Peyer's patch (tissue), 4 donors: ENCODE data around the gene ATPAF2. TPM values are rescaled to one million over a fixed set of nuclear protein-coding genes. Genes with fewer than 3 reads are reported as not detected.

ENCODE experiments used
- DNase-seq, 3 donors: peaks; one replicate each; pipeline ENCODE4 v3.0.0-alpha.2; 2017 to 2019
- H3K27ac ChIP-seq, 4 donors: fragments of 200-600 bp; sonication (generic); one replicate each; pipeline ENCODE4 v1.5.1; 2016 to 2019
- H3K27me3 ChIP-seq, 2 donors: fragments of 200-600 bp; sonication (generic); one replicate each; pipeline ENCODE4 v1.5.1; 2019
- H3K36me3 ChIP-seq, 3 donors: fragments of 200-600 bp; sonication (generic); one replicate each; pipeline ENCODE4 v1.5.1; 2016 to 2019
- H3K4me1 ChIP-seq, 4 donors: fragments of 200-600 bp; sonication (generic); one replicate each; pipeline ENCODE4 v1.5.1; 2016 to 2019
- H3K4me3 ChIP-seq, 4 donors: fragments of 200-600 bp; sonication (generic); 1 replicate in 3 of 4; 2 replicates in 1 of 4; pipeline ENCODE4 v1.5.1; 2016 to 2019; ENCODE audit warnings: mild to moderate bottlenecking in 1 of 4
- H3K9me3 ChIP-seq, 4 donors: fragments of 200-600 bp; sonication (generic); one replicate each; pipeline ENCODE4 v1.5.1; 2016 to 2019; ENCODE audit warnings: mild to moderate bottlenecking in 1 of 4
- POLR2A ChIP-seq, 2 donors: fragments of 450-650 bp; IDR thresholded peaks; one replicate each; pipeline ENCODE4 v1.5.1; 2017; ENCODE audit warnings: antibody characterized with exemption in 2 of 2, mild to moderate bottlenecking in 2 of 2, moderate library complexity in 2 of 2
- total RNA-seq, 4 donors: library from RNA; depleted of rRNA; stranded (reverse); fragments of >200 nt; gene quantifications; one replicate each; pipeline ENCODE4 v1.1.0, GENCODE V29; 2016
- TF ChIP-seq, protein P1 (sequence below), 6 experiments: fragments of 450-650 bp in 4 of 6; fragments of 200-600 bp in 2 of 6; sonication (generic) in 1 of 6; IDR thresholded peaks; one replicate each; pipeline ENCODE4 v1.5.1; 2017 to 2019; ENCODE audit warnings: antibody characterized with exemption in 6 of 6, mild to moderate bottlenecking in 3 of 6, moderate library complexity in 1 of 6

ATPAF2 gene
- total RNA-seq, 4 donors from 2014 or later, result 9.8 to 60.2 (median 29.7) TPM

DNA sequence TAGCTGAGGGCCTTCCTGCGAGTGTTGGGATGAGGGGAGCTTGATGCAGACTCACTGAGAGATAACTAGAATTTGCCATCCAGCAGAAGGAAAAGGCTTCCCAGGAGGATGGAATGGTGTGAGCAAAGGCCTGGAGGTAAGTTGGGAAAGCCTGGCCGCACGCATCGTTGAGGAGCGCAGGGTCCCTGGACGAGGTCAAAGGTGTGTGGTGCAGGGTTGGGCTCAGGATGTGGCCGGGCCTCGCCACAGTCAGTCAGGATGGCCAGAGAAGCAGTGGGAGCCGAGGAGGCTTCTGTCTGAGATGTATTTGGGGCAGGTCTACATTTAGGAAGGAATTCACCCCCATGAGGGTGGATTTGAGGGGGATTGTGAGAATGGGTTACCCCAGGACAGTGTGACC is 49.9 kb downstream of the ATPAF2 start:
- TF ChIP-seq, protein P1, sequence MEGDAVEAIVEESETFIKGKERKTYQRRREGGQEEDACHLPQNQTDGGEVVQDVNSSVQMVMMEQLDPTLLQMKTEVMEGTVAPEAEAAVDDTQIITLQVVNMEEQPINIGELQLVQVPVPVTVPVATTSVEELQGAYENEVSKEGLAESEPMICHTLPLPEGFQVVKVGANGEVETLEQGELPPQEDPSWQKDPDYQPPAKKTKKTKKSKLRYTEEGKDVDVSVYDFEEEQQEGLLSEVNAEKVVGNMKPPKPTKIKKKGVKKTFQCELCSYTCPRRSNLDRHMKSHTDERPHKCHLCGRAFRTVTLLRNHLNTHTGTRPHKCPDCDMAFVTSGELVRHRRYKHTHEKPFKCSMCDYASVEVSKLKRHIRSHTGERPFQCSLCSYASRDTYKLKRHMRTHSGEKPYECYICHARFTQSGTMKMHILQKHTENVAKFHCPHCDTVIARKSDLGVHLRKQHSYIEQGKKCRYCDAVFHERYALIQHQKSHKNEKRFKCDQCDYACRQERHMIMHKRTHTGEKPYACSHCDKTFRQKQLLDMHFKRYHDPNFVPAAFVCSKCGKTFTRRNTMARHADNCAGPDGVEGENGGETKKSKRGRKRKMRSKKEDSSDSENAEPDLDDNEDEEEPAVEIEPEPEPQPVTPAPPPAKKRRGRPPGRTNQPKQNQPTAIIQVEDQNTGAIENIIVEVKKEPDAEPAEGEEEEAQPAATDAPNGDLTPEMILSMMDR (IDR thresholded peaks at IDR 0.05), result no peak
- no peak for TF ChIP-seq POLR2A (IDR thresholded peaks at IDR 0.05)
- Histone ChIP-seq H3K27ac (no peak overlapping the region), H3K27me3 (no peaks in the 10 kb centered on the region), H3K9me3 (no peaks in the 10 kb centered on the region), H3K4me3 (no peak overlapping the region), H3K36me3 (no peaks in the 10 kb centered on the region), H3K4me1 (no peaks in the 10 kb centered on the region)
- no peak for DNase-seq

DNA sequence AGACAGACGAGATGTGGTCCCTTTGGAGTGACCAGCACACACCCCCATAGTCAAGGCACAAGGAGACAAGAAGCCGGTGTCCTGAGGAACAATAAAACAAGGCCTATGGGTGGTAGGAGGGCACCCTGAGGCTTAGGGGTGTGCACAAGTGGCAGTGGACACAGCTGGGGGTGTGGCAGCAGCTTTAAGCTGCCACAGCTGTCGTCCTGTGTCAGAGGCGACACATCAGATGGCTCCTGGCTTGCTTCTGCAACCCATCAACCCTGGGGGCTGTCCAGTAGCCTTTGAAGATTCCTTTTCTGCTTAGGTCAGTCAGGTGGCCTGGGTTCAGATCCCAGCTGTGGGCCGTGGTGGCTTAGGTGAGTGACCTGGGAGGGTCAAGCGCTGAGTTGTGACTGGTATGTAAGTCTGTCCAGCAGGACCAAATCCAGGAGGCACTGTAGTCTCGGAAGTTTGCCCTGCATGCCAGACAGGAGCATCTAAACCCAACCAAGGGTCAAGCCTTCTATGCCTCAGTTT is 50.5 kb downstream of the ATPAF2 start:
- H3K27me3 ChIP-seq, result no peaks in the 10 kb centered on the region
- no peaks in the 10 kb centered on the region for H3K36me3 ChIP-seq
- DNase-seq, result no peak
- H3K27ac ChIP-seq, result no peak overlapping the region
- TF ChIP-seq, protein P1 (IDR thresholded peaks at IDR 0.05), result no peak
- no peak for TF ChIP-seq POLR2A (IDR thresholded peaks at IDR 0.05)
- H3K4me1 ChIP-seq, result no peaks in the 10 kb centered on the region
- H3K9me3 ChIP-seq, result no peaks in the 10 kb centered on the region
- H3K4me3 ChIP-seq, result no peak overlapping the region

DNA sequence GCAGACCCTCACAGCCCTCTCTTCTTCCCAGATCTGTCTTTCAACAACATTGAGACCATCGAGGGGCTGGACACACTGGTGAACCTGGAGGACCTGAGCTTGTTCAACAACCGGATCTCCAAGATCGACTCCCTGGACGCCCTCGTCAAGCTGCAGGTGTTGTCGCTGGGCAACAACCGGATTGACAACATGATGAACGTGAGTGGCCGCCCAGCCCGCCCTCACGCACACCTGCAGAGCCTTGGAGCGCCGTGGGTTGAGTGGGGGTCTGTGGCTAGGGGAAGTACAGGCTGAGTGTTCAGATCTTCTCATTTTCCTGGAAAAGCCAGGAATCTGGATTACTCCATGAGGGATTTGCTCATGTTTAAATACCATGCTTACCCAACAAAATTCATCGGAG is 51.1 kb downstream of the ATPAF2 start:
- Histone ChIP-seq H3K27ac (no peak overlapping the region), H3K9me3 (no peaks in the 10 kb centered on the region), H3K4me3 (no peak overlapping the region), H3K4me1 (no peaks in the 10 kb centered on the region), H3K36me3 (no peaks in the 10 kb centered on the region), H3K27me3 (no peaks in the 10 kb centered on the region)
- no peak for TF ChIP-seq POLR2A (IDR thresholded peaks at IDR 0.05)
- TF ChIP-seq, protein P1 (IDR thresholded peaks at IDR 0.05), result no peak
- DNase-seq, result no peak

DNA sequence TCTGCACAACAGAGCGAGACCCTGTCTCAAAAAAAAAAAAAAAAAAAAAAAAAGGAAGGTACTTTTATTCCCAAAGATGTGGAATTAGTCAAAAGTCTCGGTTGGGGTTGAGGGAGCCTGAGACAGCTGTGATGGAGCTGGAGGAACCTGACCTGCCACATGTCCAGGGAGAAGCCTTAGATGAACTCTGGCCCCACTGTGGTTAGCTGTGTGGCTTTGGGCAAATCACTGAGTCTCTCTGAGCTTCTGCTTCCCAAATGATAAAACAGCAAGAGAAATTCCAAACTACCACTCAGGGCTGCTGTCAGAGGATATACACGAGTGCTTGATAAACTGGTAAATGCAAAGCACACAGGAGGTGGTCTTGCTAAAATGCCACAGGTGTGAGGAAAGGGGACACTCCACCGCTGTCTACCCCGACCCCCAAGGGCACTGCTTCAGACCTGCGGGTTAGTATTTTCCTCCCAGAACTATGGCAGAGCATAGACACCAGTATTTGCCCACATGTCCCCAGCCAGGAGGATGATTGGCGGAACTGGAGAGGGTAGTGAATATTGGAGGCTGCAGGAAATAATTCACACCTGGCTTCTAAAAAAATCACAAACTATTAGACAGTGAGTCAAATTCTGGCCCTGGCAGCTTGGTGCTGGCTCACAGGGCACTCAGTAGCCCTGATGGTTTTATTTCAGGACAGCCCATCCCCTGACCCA is 51.6 kb downstream of the ATPAF2 start:
- Histone ChIP-seq H3K4me3 (no peak overlapping the region), H3K36me3 (no peaks in the 10 kb centered on the region), H3K9me3 (no peaks in the 10 kb centered on the region), H3K27ac (no peak overlapping the region), H3K4me1 (no peaks in the 10 kb centered on the region), H3K27me3 (no peaks in the 10 kb centered on the region)
- no peak for TF ChIP-seq POLR2A (IDR thresholded peaks at IDR 0.05)
- TF ChIP-seq, protein P1 (IDR thresholded peaks at IDR 0.05), result no peak
- no peak for DNase-seq

DNA sequence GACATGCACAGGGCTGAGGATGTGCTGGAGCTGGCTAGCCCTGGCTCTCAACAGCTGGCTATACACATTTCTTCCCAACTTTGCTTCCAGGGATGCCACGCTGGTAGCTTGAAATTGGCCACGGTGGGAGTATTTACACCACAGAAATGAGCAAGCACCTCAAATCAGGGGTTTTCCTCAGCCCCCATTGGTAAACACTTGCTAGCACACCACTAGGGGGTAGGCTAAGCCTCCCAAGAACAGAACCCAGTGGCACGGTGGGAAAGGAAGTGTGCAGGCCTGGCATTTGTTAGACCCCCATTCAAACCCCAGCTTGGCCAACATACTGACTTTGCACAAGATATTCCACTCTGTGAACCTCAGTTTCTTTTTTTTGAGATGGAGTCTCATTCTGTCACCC is 53.4 kb downstream of the ATPAF2 start:
- no peaks in the 10 kb centered on the region for H3K27me3 ChIP-seq
- H3K27ac ChIP-seq, result no peak overlapping the region

More for the DNA sequence above, 53.4 kb downstream of the ATPAF2 start:
- no peak overlapping the region for H3K4me3 ChIP-seq
- no peaks in the 10 kb centered on the region for H3K4me1 ChIP-seq
- no peaks in the 10 kb centered on the region for H3K36me3 ChIP-seq
- DNase-seq, result no peak
- TF ChIP-seq, protein P1 (IDR thresholded peaks at IDR 0.05), result no peak
- TF ChIP-seq POLR2A (IDR thresholded peaks at IDR 0.05), result no peak
- no peaks in the 10 kb centered on the region for H3K9me3 ChIP-seq
